ENCODE results near the gene NAALADL1.

The NAALADL1 gene, protein sequence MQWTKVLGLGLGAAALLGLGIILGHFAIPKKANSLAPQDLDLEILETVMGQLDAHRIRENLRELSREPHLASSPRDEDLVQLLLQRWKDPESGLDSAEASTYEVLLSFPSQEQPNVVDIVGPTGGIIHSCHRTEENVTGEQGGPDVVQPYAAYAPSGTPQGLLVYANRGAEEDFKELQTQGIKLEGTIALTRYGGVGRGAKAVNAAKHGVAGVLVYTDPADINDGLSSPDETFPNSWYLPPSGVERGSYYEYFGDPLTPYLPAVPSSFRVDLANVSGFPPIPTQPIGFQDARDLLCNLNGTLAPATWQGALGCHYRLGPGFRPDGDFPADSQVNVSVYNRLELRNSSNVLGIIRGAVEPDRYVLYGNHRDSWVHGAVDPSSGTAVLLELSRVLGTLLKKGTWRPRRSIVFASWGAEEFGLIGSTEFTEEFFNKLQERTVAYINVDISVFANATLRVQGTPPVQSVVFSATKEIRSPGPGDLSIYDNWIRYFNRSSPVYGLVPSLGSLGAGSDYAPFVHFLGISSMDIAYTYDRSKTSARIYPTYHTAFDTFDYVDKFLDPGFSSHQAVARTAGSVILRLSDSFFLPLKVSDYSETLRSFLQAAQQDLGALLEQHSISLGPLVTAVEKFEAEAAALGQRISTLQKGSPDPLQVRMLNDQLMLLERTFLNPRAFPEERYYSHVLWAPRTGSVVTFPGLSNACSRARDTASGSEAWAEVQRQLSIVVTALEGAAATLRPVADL

DNA sequence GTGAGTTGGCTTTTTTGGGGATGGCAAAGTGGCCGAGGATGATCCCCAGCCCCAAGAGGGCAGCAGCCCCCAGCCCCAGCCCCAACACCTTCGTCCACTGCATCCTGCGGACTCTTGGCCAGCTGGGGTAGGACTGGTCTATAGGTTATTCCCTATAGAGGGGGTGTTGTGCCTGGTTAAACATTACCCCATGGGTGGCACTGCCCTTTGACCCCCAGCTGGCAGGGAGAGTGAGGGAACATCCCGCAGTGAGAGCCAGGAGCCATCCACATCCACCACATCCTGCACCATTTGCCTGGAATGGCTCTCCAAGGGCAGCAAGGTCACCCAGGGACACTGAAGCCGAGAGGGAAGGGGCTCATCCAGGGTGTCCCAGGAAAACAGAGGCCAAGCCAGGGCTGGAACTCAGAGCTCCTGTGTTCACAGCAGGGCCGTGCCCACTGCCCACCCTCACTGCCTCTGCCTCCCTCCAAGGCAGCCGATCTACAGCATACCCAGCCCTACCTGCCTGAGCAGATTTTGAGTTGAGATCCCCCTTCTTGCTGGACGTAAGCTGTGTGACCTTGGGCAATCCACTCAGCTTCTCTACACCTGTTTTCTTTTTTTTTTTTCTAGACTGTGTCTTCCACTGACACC, at the start of gene NAALADL1:
NAALADL1 (minus strand) TSS at position 135 of the 636 bp plus-strand sequence; CDS start at position 103, 32 bp downstream.
- no peak for DNase-seq

DNA sequence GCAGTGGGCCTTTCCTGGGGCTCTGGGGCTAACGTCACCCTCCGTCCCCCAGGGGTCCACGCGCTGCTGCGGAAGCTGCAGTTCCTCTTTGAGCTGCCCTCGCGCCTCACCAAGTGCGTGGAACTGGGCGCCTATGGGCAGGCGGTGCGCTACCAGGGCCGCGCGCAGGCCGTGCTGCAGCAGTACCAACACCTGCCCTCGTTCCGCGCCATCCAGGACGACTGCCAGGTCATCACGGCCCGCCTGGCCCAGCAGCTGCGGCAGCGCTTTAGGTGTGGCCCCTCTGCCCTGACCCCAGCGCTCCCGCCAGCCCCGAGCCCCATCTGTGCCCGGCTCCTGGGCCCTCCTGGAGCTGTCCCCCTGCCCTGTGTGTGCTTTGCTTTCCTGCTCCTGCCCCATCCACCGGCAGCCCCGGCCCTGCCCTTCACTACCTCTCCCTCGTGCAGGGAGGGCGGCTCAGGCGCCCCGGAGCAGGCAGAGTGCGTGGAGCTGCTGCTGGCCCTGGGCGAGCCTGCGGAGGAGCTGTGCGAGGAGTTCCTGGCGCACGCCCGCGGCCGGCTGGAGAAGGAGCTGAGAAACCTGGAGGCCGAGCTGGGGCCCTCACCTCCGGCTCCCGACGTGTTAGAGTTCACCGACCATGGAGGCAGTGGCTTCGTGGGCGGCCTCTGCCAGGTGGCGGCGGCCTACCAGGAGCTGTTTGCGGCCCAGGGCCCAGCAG, 49.6 kb upstream of the NAALADL1 start:
- DNase-seq = no peak

DNA sequence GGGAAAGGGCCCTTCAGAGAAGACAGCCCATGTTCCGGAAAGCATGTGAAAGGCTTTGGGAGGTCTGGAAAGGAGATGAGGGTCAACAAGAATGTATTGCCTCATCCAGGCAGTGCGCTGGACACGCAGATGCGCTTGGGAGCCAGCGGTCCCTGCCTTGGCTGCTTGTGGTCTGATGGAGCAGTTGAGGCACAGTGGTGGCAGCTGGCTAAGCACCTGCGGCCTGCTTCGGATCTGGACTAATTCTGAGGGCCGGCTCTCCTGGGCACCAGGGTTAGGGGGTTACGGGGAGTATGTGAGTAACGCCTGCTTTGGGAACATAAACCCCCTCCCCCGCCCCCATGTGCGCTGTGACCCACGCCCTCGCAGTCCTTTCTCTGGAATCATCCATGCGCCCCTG, 48.7 kb upstream of the NAALADL1 start:
- DNase-seq = no peak

DNA sequence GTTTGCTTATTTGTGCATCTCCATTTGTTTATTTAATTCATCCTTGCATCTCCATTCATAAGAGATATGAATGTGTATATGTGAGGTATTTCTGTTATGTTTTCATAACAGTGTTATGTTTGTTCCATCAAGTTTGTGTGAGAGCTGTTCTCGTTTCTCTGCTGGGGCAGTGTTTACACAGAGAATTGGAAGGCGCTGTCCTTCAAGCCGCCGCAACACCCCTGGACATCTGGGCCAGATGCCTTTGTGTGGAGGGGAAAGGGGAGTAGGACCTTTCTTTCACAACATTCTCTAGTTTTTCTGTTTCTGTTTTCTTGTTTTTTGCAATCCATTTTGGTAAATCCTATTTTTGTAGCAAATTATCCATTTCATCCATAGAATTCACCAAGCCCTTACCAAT, 46.3 kb upstream of the NAALADL1 start:
- DNase-seq = no peak

DNA sequence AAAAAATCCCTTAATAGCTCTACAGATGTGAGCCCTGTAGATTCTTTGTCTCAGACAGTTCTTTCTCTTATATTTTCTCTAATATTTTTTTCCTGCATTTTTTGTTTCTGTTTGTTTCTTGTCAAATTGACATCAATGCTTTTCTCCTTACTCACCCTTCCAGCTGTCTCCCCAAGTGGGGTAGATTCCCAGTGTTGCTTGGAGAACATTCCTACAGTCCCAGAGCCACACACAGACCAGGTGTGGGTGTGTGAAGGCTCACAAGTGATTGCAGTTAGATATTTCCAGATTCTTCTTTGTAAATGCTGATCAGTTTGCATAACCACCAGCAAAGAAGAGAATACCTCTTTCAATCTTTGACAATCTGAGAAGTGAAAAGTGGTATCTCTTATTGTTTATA, 45.1 kb upstream of the NAALADL1 start:
- no peak for DNase-seq

DNA sequence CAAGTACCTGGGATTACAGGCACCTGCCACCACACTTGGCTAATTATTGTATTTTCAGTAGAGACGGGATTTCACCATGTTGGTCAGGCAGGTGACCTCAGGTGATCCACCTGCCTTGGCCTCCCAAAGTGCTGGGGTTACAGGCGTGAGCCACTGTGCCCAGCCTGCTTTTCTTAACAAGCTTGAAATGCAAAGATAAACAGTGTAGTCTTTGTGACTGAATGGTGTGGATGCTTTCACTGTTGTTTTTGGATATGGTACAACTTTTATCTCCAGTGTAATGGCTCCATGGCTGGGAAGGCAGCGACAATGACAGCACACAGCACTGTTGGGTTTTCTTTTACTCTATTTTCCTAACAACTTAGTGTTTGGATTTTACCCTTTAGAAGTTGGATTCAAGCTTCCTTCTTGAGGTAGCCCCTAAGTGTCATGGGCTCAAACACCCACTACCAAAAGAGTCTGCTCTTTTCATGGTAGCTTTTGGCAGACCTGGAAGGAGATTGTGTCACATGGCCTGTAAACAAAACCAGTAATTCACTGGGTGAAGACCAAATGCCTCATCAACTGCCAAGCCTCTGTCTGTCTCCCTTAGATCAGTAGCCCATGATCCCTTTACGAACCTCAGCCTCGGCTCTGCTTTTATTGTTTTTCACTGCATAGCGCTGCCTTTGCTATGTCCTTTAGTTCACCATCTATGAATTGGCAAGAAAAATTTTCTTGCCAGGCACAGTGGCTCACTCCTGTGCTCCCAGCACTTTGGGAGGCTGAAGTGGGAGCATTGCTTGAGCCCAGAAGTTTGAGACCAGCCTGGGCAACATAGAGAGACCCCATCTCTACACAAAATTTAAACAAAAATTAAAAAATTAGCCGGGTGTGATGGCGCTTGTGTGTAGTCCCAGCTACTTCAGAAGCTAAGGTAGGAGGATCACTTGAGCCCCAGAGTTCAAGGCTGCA, 44.1 kb upstream of the NAALADL1 start:
- no peak for DNase-seq

DNA sequence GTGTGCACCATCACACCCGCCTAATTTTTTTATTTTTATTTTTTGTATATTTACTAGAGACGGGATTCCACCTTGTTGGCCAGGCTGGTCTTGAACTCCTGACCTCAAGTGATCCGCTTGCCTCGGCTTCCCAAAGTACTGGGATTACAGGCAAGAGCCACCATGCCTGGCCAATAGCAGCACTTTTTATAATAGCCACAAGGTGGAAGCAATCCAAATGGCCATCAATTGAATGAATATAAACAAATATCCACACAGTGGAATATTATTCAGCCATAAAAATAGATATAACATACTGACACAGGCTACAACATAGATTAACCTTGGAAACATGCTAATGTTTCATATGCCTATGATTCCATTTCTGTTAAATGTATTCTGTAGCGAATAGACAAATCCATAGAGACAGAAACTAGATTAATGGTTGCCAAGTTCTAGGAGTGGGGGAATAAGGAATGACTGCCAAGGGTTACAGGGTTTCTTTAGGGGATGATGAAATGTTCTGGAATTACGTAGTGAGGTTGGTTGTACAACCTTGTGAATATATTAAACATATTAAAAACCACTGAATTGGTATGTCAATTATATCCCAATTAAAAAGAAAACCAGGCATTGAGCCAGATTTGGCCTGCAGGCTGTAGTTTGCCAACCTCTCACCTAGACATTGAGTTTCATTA, 42.5 kb upstream of the NAALADL1 start:
- no peak for DNase-seq

DNA sequence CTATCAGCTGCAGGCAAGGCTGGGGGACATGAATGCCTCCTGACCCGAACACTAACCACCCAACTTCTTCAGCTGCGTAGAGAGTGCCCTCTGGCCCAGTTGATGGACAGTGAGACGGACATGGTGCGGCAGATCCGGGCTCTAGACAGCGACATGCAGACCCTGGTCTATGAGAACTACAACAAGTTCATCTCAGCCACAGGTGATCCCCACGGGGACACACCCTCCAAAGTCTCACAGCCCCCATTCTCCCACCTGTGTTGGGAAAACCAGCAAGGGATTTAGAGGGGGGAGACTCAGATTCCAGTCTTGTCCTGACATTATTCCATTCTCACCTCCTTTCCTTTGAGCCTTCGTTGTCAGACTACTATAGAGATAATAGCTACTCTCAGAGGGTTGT, 38.6 kb upstream of the NAALADL1 start:
- DNase-seq = no peak

DNA sequence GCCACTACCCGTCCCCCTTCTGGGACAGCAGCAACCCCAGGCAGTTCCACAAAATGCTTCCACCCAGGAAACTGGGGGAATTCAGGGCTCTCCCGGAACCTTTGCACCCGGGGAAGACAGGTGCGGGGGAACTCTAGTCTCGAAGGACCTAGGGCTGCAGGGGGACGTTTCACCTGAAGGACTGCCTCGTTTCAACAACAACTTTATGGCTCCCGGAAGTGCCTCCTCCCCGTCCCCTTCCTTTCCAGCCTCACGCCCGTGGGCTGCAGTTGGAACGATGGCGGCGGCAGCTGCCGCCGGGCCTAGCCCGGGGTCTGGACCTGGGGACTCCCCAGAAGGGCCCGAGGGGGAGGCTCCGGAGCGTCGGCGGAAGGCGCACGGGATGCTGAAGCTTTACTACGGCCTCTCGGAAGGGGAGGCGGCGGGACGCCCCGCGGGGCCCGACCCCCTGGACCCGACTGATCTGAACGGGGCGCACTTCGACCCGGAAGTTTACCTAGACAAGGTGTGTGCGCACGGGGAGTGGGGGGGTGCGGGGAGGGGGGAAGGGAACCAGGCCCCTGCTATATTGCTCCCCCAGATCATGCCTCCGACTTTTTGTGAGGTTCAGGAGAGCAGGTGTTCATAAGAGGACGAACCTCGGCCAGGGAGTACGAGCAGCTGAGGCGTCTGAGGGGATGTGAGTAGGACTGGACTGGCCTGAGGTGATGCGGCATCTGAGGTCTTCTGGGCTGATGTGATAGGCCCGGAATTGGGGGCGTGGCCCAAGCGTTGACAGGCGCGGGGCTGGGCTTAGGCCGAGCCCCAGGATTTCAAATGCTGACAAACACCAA, 37.8 kb upstream of the NAALADL1 start, which contains the start of gene VPS51:
VPS51 (plus strand) TSS at position 241 of the 833 bp plus-strand sequence; CDS start at position 278, 37 bp downstream.
- DNase-seq = peak; percentile 78

DNA sequence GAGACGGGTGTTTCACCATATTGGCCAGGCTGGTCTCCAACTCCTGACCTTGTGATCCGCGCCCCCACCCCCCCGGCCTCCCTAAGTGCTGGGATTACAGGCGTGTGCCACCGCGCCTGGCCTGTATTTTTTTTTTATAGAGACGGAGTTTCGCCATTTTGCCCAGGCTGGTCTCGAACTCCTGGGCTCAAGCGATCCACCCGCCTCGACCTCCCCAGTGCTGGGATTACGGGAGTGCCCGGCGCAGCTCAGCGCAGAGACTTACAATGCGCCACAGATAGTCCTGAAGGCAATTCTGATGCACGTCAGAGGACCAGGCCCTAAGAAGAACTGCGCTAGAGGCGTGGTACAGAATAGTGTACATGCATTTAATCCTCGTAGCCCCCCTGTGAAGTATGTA, 37.1 kb upstream of the NAALADL1 start:
- DNase-seq = no peak

DNA sequence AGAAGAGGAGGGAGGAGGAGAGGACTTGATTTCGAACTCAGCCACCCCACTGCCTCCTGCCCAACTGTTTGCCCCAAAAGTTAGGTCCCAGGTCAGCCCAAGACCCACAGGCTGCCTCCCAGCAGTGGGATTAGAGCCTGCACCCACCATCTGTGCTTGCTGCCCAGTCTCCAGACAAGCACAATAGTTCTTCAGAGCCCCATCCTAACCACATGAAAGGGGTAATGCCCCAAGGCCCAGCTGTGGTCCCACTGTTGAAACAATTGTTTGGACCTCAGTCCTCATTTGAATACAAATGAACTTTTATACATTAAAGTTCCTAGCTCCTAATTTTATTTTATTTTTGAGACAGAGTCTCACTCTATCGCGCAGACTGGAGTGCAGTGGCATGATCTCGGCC, 32.3 kb upstream of the NAALADL1 start:
- DNase-seq = no peak

DNA sequence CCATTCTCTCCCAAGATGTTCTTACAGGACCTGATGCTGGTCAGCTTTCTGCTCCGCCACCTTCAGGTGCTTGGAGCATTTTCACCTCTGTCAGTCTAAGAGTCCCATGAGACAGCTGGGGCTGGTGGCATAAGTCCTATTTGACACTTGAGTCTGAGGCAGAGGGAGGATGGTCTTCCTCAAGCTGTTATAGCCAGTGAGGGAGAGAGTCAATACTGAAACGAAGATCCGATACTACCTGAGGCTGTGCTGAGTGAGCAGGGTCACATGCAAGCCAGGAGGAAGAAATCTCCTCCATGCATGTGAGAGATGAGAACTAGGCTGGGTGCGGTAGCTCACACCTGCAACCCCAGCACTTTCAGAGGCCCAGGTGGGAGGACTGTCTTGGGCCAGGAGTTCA, 31.3 kb upstream of the NAALADL1 start:
- DNase-seq = no peak

DNA sequence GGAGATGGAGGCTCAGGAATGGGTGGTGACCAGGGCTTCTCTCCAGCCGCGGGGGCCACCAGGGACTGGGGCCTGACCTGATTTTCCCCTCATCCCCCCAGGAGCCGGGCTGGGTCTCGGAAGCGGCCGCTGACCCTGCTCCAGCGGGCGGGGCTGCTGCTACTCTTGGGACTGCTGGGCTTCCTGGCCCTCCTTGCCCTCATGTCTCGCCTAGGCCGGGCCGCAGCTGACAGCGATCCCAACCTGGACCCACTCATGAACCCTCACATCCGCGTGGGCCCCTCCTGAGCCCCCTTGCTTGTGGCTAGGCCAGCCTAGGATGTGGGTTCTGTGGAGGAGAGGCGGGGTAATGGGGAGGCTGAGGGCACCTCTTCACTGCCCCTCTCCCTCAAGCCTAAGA, 29.5 kb upstream of the NAALADL1 start:
- no peak for DNase-seq

DNA sequence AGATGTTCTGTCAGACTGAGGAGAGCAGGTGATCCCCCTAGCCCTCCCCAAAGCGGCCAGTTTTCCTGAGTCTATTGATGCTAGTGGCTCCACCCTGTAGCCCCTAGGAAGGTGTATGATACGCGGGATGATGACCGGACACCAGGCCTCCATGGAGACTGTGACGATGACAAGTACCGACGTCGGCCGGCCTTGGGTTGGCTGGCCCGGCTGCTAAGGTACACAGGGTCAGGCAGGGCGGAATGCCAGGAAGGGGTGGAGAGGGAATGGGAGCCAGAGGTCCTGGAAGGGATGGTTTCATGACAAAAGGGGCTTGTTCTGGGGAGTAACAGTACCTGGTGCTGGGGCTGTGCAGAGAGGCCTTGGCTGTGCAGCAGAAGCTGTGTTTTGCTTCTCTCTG, 28.9 kb upstream of the NAALADL1 start:
- DNase-seq = no peak

DNA sequence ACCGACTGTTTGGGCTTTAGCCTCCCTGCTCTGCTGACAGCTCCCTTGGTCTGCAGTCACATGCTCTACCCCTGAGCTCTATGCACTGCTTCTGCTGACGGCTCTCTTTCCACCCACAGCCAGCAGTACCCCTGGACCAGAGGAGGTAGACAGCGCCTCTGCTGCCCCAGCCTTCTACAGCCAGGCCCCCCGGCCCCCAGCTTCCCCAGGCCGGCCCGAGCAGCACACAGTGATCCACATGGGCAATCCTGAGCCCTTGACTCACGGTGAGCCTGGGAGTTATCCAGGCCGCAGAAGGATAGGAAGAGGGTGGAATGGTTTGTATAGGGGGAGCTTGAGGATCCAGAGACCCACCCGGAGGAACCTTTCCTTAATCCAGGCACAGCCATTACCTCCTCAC, 28.5 kb upstream of the NAALADL1 start:
- DNase-seq = no peak

DNA sequence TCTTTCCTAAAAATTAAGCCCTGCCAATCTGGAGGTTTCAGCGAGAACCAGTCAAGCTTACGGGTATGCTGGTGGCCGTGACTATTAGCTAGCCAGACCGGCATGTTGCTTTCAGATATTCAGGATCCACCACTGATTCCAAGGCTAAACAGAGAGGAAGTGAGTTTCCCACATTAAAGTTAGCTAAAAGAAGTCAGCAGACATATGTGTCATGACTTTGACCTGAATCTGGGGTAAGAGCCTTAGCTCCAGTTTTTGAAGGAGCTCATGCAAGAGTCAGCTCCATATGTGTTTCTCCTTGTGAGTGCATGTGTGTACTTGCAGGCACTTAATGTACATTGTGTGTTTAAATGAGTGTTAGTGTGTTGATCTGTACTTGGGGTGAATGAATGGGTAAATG, 27.1 kb upstream of the NAALADL1 start:
- no peak for DNase-seq

DNA sequence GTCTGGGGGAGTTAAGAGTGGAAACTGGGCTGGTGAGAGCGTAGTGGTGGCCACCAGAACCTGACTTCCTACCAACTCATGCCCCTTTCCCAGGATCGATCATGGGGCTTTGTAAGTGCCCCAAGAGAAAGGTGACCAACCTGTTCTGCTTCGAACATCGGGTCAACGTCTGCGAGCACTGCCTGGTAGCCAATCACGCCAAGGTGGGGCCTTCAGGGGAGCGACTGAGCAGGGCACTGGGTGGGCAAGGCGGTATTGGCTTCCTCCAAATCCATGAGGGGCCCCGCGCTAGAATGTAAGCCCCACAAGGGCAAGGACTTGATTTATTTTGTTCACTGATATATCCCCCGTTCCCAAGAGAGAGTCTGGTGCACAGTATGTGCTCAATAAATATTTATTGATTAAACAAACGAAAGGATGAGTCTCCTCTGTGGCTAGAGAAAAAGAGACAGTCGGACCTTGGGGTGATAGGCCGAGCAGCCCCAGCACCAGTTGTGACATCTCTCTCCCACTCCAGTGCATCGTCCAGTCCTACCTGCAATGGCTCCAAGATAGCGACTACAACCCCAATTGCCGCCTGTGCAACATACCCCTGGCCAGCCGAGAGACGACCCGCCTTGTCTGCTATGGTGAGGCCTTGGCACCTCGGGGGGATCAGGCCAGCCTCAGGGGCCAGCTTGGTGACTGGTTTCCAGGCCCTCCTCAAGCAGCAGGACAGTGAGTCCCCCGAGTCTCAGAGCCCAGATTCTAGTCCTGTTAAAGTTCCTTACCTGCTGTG, 26.4 kb upstream of the NAALADL1 start:
- DNase-seq = no peak

DNA sequence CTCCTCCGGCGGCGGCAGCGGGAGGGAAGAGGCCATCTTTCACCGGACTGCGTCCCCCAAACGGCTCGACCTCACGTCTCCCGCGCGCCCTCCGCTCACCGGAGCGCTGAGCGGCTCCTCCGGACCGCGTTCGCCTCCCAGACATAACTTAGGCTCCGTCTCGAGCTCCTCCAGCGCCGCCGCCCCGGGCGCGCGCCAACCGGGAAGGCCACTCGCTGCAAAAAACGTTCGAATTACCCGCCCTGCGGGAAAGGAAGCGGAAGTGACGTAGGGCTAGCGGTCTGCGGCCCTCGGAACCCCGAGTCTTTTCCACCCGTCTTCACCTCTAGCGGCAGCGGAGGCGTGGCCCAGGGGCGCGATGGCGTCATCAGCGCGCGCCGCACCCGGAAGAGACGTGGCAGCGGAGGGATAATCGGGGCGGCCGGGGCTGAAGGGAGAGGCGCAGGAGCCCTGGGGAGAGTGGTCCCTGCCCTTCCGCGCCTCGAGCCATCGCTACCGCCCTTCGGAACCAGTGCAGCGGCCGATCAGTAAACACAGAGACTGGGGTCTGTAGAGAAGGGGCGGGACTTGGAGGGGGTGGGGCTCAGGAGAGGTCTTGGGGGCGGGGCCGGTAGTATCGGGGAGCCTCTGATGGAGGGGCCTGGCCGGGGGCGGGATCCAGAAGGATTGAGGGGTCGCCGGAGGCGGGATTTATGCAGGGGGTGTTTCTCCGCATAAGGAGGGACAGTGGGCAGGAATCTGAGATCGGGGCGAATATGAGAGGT, 25.7 kb upstream of the NAALADL1 start, which contains the start of the genes CDCA5 and ZFPL1:
CDCA5 (minus strand) TSS at position 207 of the 764 bp plus-strand sequence; CDS start at position 145, 62 bp downstream.
ZFPL1 (plus strand) TSS at position 389 of the 764 bp plus-strand sequence. CDS start 477 bp downstream, outside the sequence.
- peak; percentile 93 for DNase-seq
